NCI-H460 (cell line): ENCODE results near the gene LZTFL1. TPM values are rescaled to one million over a fixed set of nuclear protein-coding genes. Genes with fewer than 3 reads are reported as not detected.
"Not testable (repeated sequence)": the region's sequence is repeated elsewhere in the genome, so short reads cannot be mapped to it uniquely, and the experiment has no call there.

ENCODE experiments used
- DNase-seq: peaks from one replicate; pipeline ENCODE4 v3.0.0-alpha.2; 2016; ENCODE audit warnings: low read depth; ENCODE audit errors: extremely low read depth
- total RNA-seq: library from RNA; depleted of rRNA; stranded (reverse); fragments of >200 nt; shearing (Covaris generic); gene quantifications from 2 replicates; pipeline ENCODE4 v1.2.3, GENCODE V29; 2014

Gene LZTFL1
- total RNA-seq, 1 experiment from 2014 or later = 25.2 TPM

GRCh38 chr3:45868213-45868612 lies 26.3 kb upstream of the LZTFL1 start:
- no peak for DNase-seq

GRCh38 chr3:45865563-45865962 lies 23.6 kb upstream of the LZTFL1 start:
- DNase-seq = no peak

- no peak for DNase-seq
These were observed 23.0 kb upstream of the LZTFL1 start for GRCh38 chr3:45864760-45865519.

- DNase-seq = no peak
These were observed 19.3 kb upstream of the LZTFL1 start for GRCh38 chr3:45861043-45861719.

- no peak for DNase-seq
These were observed 18.6 kb upstream of the LZTFL1 start for GRCh38 chr3:45860481-45860880.

GRCh38 chr3:45858809-45859543 lies 17.1 kb upstream of the LZTFL1 start:
- no peak for DNase-seq

GRCh38 chr3:45857024-45857423 lies 15.1 kb upstream of the LZTFL1 start:
- DNase-seq = not testable (repeated sequence)

- DNase-seq = not testable (repeated sequence)
These were observed 14.4 kb upstream of the LZTFL1 start for GRCh38 chr3:45856323-45856722.

- no peak for DNase-seq
These were observed 10.9 kb upstream of the LZTFL1 start for GRCh38 chr3:45852828-45853227.

- DNase-seq = no peak
These were observed 6.5 kb upstream of the LZTFL1 start for GRCh38 chr3:45848392-45848791.

- DNase-seq = no peak
These were observed 2.7 kb upstream of the LZTFL1 start for GRCh38 chr3:45844616-45845015.

GRCh38 chr3:45842851-45843625 lies 1.1 kb upstream of the LZTFL1 start:
- DNase-seq = no peak

- DNase-seq = no peak
These were observed 531 bp downstream of the LZTFL1 start for GRCh38 chr3:45841420-45841756.

GRCh38 chr3:45838466-45838865 lies 3.5 kb downstream of the LZTFL1 start:
- DNase-seq = no peak

- no peak for DNase-seq
These were observed 9.2 kb downstream of the LZTFL1 start for GRCh38 chr3:45832699-45833098.

GRCh38 chr3:45830121-45830520 lies 11.8 kb downstream of the LZTFL1 start:
- DNase-seq = no peak

- DNase-seq = no peak
These were observed 15.0 kb downstream of the LZTFL1 start for GRCh38 chr3:45826908-45827307.

- DNase-seq = no peak
These were observed 15.6 kb downstream of the LZTFL1 start for GRCh38 chr3:45826321-45826720.

- no peak for DNase-seq
These were observed 20.8 kb downstream of the LZTFL1 start for GRCh38 chr3:45821127-45821526.

GRCh38 chr3:45819543-45819942 lies 22.4 kb downstream of the LZTFL1 start:
- no peak for DNase-seq
